Natural killer cell (primary cell): ENCODE results near the gene ICAM2. TPM values are rescaled to one million over a fixed set of nuclear protein-coding genes. Genes with fewer than 3 reads are reported as not detected.

Experiments used
- ATAC-seq, 3 donors: fragments of 150-1000 bp in 2 of 3; fragments of 200-7000 bp in 1 of 3; cut with Tn5 transposase; 1 replicate in 1 of 3; 2 replicates in 2 of 3; pipeline ENCODE4 v1.10.0; 2021; ENCODE audit warnings: mild to moderate bottlenecking in 2 of 3, moderate library complexity in 2 of 3
- DNase-seq, 2 donors: peaks; one replicate each; pipeline versions ENCODE4 v3.0.0 to v3.0.0-alpha.2; 2013 to 2021; ENCODE audit warnings: mixed read lengths in 1 of 2
- H3K27ac ChIP-seq: one replicate; pipeline ENCODE4 v1.5.1; 2013; ENCODE audit warnings: mild to moderate bottlenecking, low read length
- H3K27me3 ChIP-seq: one replicate; pipeline ENCODE4 v1.6.1; 2013; ENCODE audit warnings: low read length; ENCODE audit not compliant: control insufficient read depth, insufficient read depth
- H3K36me3 ChIP-seq: one replicate; pipeline ENCODE4 v1.6.1; 2013; ENCODE audit warnings: low read length; ENCODE audit not compliant: control insufficient read depth, insufficient read depth
- H3K4me1 ChIP-seq: one replicate; pipeline ENCODE4 v1.6.1; 2013; ENCODE audit warnings: low read length; ENCODE audit not compliant: control insufficient read depth, insufficient read depth
- H3K4me3 ChIP-seq: one replicate; pipeline ENCODE4 v1.5.1; 2013; ENCODE audit warnings: low read length
- H3K9me3 ChIP-seq: one replicate; pipeline ENCODE4 v1.6.1; 2013; ENCODE audit warnings: low read length; ENCODE audit not compliant: control insufficient read depth, insufficient read depth
- H3K27ac Mint-ChIP-seq, 2 donors: one replicate each; pipeline ENCODE4 v1.8.0; 2022; ENCODE audit warnings: mild to moderate bottlenecking in 2 of 2, mixed read lengths in 2 of 2, moderate library complexity in 1 of 2
- H3K27me3 Mint-ChIP-seq, 2 donors: one replicate each; pipeline ENCODE4 v1.8.0; 2022; ENCODE audit warnings: low read depth in 2 of 2, mixed read lengths in 2 of 2
- H3K36me3 Mint-ChIP-seq: one replicate; pipeline ENCODE4 v1.8.0; 2022; ENCODE audit warnings: mixed read lengths
- H3K4me1 Mint-ChIP-seq, 2 donors: one replicate each; pipeline ENCODE4 v1.8.0; 2022; ENCODE audit warnings: mixed read lengths in 2 of 2
- H3K4me3 Mint-ChIP-seq: one replicate; pipeline ENCODE4 v1.8.0; 2022; ENCODE audit warnings: mild to moderate bottlenecking, moderate library complexity, mixed read lengths
- H3K9me3 Mint-ChIP-seq, 2 donors: one replicate each; pipeline ENCODE4 v1.8.0; 2022; ENCODE audit warnings: mixed read lengths in 2 of 2
- WGBS: methylation state at CpG from one replicate; pipeline ENCODE4 v1.1.7; 2013; ENCODE audit warnings: missing lambda C conversion rate; ENCODE audit not compliant: insufficient coverage; 5-methylcytosine and 5-hydroxymethylcytosine counted together
- intact Hi-C: fragments of 100-400 bp; cut with micrococcal nuclease; formaldehyde crosslinking; loops from one replicate; pipeline ENCODE4 v1.14.2; 2022
- total RNA-seq, 4 donors: library from RNA; stranded (reverse); fragments of 120-200 nt in 1 of 4; gene quantifications; one replicate each; pipeline versions ENCODE4 v1.2.3 to v1.2.4, GENCODE V29; 2013 to 2022
- TF ChIP-seq, protein P1 (sequence below): fragments of 200-600 bp; IDR thresholded peaks from one replicate; pipeline ENCODE4 v1.8.0; 2022; ENCODE audit warnings: antibody characterized with exemption

Gene ICAM2
- total RNA-seq, 3 donors from 2014 or later (not counting 1 experiment from before 2014, with no cell fraction given), result 73.2 to 91.0 (median 78.0) TPM

DNA sequence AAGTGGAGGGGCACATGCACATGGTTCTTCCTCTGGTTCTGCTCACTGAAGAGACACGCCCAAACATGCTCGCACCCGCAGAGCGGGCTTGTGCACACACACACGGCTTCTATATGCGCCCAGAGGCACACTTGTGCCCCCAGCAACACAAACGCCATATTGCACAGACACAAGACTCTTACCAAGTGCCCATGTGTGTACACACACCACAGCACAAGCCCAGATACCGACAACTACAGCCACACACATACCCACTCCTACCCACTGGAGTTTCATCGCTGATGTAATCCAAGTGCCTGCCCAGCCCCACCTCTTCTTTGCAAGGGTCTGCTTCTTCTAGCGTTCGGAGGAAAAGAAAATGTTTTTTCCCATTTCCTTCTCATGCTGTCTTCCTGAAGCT, 28.8 kb downstream of the ICAM2 start:
- no peaks in the 10 kb centered on the region for H3K27me3 ChIP-seq
- H3K4me1 ChIP-seq, result peaks cover 48% of the 10 kb centered on the region
- no peak overlapping the region for H3K27ac ChIP-seq
- Mint-ChIP-seq H3K27me3 (no peaks in the 10 kb centered on the region), H3K27ac (peak overlapping the region; percentile 67 to 90), H3K4me1 (peaks cover 56 to 64% of the 10 kb centered on the region in 2 donors), H3K9me3 (no peaks in the 10 kb centered on the region), H3K4me3 (peak overlapping the region; percentile 72), H3K36me3 (no peaks in the 10 kb centered on the region)
- DNase-seq (no peak), ATAC-seq (no peak)
- H3K4me3 ChIP-seq, result no peak overlapping the region
- intact Hi-C loops, result loop anchor here (2.0 kb wide), 1 partner anchor 33 kb away; no protein-coding TSS in a partner anchor
- no peaks in the 10 kb centered on the region for H3K36me3 ChIP-seq
- WGBS, result 88% methylated on average over 11 of the region's 11 CpGs
- no peaks in the 10 kb centered on the region for H3K9me3 ChIP-seq
- TF ChIP-seq, protein P1, sequence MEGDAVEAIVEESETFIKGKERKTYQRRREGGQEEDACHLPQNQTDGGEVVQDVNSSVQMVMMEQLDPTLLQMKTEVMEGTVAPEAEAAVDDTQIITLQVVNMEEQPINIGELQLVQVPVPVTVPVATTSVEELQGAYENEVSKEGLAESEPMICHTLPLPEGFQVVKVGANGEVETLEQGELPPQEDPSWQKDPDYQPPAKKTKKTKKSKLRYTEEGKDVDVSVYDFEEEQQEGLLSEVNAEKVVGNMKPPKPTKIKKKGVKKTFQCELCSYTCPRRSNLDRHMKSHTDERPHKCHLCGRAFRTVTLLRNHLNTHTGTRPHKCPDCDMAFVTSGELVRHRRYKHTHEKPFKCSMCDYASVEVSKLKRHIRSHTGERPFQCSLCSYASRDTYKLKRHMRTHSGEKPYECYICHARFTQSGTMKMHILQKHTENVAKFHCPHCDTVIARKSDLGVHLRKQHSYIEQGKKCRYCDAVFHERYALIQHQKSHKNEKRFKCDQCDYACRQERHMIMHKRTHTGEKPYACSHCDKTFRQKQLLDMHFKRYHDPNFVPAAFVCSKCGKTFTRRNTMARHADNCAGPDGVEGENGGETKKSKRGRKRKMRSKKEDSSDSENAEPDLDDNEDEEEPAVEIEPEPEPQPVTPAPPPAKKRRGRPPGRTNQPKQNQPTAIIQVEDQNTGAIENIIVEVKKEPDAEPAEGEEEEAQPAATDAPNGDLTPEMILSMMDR, result no peak

DNA sequence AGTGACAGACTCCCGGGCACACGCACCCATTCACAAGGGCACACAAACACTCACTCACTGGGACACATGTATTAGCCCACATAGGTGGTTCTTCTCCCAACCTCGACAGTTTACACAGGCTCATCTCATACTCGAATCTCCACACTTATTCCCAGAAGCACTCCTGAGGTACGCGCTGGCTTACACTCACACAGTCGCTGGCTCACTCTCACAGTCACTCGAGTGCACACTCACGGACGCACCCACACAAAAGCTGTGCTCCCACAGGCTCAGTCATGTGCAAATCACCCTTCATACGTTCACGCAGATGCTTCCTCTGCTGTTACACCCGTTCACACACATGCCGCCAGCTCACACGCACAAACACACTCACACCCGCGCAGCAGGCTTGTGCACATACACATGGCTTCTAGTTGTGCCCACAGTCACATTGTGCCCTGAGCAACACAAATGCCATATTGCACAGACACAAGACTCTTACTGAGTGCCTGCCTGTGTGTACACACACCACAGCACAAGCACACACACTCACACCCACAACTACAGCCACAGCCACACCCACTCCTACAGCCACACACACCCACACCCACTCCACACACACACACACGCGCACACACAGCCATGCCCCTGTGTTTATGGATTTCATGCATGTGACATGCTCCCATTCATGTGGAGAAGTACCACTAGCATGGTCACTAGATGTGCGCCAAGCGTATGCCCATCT, 30.6 kb downstream of the ICAM2 start:
- H3K36me3 ChIP-seq, result no peaks in the 10 kb centered on the region
- H3K4me3 Mint-ChIP-seq, result peak overlapping the region; percentile 68
- intact Hi-C loops, result loop anchor here (1.0 to 5.0 kb wide), 3 partner anchors 35 to 70 kb away; no protein-coding TSS in a partner anchor
- peaks cover 57 to 73% of the 10 kb centered on the region in 2 donors for H3K4me1 Mint-ChIP-seq
- H3K27me3 Mint-ChIP-seq, result no peaks in the 10 kb centered on the region
- H3K36me3 Mint-ChIP-seq, result no peaks in the 10 kb centered on the region
- H3K27ac Mint-ChIP-seq, result peak overlapping the region; percentile 40 to 90
- H3K4me1 ChIP-seq, result peaks cover 61% of the 10 kb centered on the region
- H3K27me3 ChIP-seq, result no peaks in the 10 kb centered on the region
- DNase-seq (no peak), ATAC-seq (no peak)
- TF ChIP-seq, protein P1, result no peak
- no peaks in the 10 kb centered on the region for H3K9me3 ChIP-seq
- H3K4me3 ChIP-seq, result no peak overlapping the region
- H3K9me3 Mint-ChIP-seq, result no peaks in the 10 kb centered on the region
- 86% methylated on average over 21 of the region's 21 CpGs for WGBS
- no peak overlapping the region for H3K27ac ChIP-seq

DNA sequence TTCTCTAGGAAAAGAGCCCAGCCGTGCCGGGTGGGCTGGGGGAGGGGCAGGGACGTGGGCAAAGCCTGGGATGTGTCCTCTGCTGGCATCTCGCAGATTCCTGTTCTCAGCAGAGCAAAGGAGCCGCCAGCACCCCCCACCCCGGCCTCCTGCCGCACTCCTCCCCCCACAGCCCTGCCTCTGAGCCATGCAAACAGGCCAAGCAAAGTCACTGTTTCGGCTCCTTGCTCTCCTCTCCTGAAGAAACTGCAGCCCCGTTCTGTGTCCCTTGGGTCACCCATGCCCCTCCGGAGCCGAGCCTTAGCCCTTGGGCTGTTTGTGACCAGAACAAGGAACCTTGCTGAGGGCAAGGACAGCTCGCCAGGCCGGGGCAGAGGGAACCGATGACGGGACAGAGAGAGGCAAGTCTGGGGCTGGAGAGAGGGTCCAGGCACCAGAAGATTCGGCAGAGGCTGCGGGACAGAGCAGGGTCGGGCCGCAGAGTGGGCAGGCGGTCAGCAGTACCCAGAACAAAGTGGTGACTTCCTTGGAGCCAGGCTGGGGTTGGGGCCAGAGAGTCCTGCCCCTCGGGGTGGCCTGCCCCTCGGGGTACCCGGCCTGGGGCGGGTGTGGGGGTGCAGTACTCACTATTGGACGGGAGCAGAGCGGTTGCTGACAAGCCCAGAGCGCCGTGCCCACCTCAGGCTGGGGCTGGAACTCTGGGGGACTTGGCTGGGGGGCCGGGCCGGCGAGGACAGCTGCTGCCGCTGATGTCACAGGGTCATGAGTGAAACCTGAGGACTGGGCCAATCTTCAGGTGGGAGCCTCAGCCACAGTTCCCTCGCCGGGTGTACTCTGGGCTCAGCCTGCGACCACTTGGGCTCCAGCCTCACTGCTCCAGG, 31.5 kb downstream of the ICAM2 start:
- Mint-ChIP-seq H3K27me3 (no peaks in the 10 kb centered on the region), H3K9me3 (no peaks in the 10 kb centered on the region), H3K27ac (peak overlapping the region in 1 of 2 donors; percentile 90), H3K36me3 (no peaks in the 10 kb centered on the region), H3K4me1 (peaks cover 50 to 69% of the 10 kb centered on the region in 2 donors), H3K4me3 (no peak overlapping the region)
- Histone ChIP-seq H3K27ac (no peak overlapping the region), H3K36me3 (no peaks in the 10 kb centered on the region), H3K4me1 (peaks cover 63% of the 10 kb centered on the region), H3K4me3 (no peak overlapping the region), H3K27me3 (no peaks in the 10 kb centered on the region), H3K9me3 (no peaks in the 10 kb centered on the region)
- 90% methylated on average over 35 of the region's 35 CpGs for WGBS
- ATAC-seq, result no peak
- intact Hi-C loops, result loop anchor here (5.0 kb wide), 1 partner anchor 42 kb away; no protein-coding TSS in a partner anchor
- TF ChIP-seq, protein P1, result no peak
- DNase-seq, result no peak
